Endothelial cell (in vitro differentiated cells): Measurements from ENCODE around the gene NMNAT1. TPM values are rescaled to one million over a fixed set of nuclear protein-coding genes. Genes with fewer than 3 reads are reported as not detected.
"Not testable (repeated sequence)": the region's sequence is repeated elsewhere in the genome, so short reads cannot be mapped to it uniquely, and the experiment has no call there.

Experiments
- DNase-seq: peaks from one replicate; pipeline ENCODE4 v3.0.0; 2021; ENCODE audit warnings: low spot score
- H3K27ac Mint-ChIP-seq: one replicate; pipeline ENCODE4 v1.8.0; 2021; ENCODE audit warnings: mixed read lengths, inconsistent platforms; ENCODE audit not compliant: unreplicated experiment
- H3K27me3 Mint-ChIP-seq: one replicate; pipeline ENCODE4 v1.8.0; 2021; ENCODE audit warnings: mild to moderate bottlenecking, moderate library complexity, mixed read lengths, inconsistent platforms; ENCODE audit not compliant: unreplicated experiment
- H3K36me3 Mint-ChIP-seq: one replicate; pipeline ENCODE4 v1.8.0; 2021; ENCODE audit warnings: mild to moderate bottlenecking, low read depth, mixed read lengths, inconsistent platforms; ENCODE audit not compliant: unreplicated experiment
- H3K4me1 Mint-ChIP-seq: one replicate; pipeline ENCODE4 v1.8.0; 2021; ENCODE audit warnings: mild to moderate bottlenecking, mixed read lengths, inconsistent platforms; ENCODE audit not compliant: unreplicated experiment
- H3K4me3 Mint-ChIP-seq: one replicate; pipeline ENCODE4 v1.8.0; 2021; ENCODE audit warnings: mild to moderate bottlenecking, mixed read lengths, inconsistent platforms; ENCODE audit not compliant: unreplicated experiment
- H3K9me3 Mint-ChIP-seq: one replicate; pipeline ENCODE4 v1.8.0; 2021; ENCODE audit warnings: mixed read lengths, inconsistent platforms; ENCODE audit not compliant: unreplicated experiment
- microRNA-seq: library from miRNA; unstranded; fragments of <30 nt; microRNA quantifications from one replicate; pipeline ENCODE4, GENCODE V29; 2020; ENCODE audit not compliant: unreplicated experiment
- total RNA-seq: library from RNA; stranded (reverse); fragmentation: NEBNext Ultra II Directional; extraction: Animal tissue kit (Norgen Biotek cat#: 25700); gene quantifications from one replicate; pipeline ENCODE4 v1.2.1, GENCODE V29; 2021; ENCODE audit not compliant: unreplicated experiment
- TF ChIP-seq, protein P1 (sequence below): fragments of 200-600 bp; sonication (generic); IDR thresholded peaks from one replicate; pipeline ENCODE4 v1.5.0; 2021; ENCODE audit warnings: antibody characterized with exemption; ENCODE audit not compliant: unreplicated experiment

Gene NMNAT1
- total RNA-seq, 1 donor from 2014 or later = 15.9 TPM

DNA sequence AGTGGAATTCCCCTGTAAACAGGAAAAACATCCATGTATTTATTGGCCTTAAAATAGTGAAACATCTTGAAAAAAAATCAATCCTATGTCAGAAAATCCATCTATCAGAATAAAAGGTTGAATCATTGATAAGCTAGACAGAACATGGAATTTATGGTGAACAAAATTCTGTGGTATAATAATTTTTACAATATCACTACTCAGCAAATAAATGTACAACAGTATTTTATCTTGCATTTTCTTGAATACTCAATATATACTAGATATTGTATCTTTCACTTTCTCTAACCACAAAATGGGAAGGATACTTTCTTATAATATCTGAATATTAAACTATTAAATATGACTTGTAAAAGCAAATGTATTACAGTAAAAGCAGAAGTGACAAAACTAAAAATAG, 83.8 kb downstream of the NMNAT1 start:
- TF ChIP-seq, protein P1, sequence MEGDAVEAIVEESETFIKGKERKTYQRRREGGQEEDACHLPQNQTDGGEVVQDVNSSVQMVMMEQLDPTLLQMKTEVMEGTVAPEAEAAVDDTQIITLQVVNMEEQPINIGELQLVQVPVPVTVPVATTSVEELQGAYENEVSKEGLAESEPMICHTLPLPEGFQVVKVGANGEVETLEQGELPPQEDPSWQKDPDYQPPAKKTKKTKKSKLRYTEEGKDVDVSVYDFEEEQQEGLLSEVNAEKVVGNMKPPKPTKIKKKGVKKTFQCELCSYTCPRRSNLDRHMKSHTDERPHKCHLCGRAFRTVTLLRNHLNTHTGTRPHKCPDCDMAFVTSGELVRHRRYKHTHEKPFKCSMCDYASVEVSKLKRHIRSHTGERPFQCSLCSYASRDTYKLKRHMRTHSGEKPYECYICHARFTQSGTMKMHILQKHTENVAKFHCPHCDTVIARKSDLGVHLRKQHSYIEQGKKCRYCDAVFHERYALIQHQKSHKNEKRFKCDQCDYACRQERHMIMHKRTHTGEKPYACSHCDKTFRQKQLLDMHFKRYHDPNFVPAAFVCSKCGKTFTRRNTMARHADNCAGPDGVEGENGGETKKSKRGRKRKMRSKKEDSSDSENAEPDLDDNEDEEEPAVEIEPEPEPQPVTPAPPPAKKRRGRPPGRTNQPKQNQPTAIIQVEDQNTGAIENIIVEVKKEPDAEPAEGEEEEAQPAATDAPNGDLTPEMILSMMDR = no peak
- no peak overlapping the region for H3K27ac Mint-ChIP-seq
- H3K27me3 Mint-ChIP-seq = peaks cover under 1% of the 10 kb centered on the region
- peaks cover under 1% of the 10 kb centered on the region for H3K4me1 Mint-ChIP-seq
- no peak overlapping the region for H3K4me3 Mint-ChIP-seq
- H3K36me3 Mint-ChIP-seq = peaks cover under 1% of the 10 kb centered on the region
- no peak for DNase-seq
- no peaks in the 10 kb centered on the region for H3K9me3 Mint-ChIP-seq

DNA sequence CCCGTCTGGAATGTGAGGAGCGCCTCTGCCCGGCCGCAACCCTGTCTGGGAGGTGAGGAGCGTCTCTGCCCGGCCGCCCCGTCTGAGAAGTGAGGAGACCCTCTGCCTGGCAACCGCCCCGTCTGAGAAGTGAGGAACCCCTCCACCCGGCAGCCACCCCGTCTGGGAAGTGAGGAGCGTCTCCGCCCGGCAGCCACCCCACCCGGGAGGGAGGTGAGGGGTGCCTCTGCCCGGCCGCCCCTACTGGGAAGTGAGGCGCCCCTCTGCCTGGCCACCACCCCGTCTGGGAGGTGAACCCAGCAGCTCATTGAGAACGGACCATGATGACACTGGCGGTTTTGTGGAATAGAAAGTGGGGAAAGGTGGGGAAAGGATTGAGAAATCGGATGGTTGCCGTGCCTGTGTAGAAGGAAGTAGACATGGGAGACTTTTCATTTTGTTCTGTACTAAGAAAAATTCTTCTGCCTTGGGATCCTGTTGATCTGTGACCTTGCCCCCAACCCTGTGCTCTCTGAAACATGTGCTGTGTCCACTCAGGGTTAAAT, 85.8 kb downstream of the NMNAT1 start:
- H3K27me3 Mint-ChIP-seq, H3K4me1 Mint-ChIP-seq, H3K4me3 Mint-ChIP-seq, H3K9me3 Mint-ChIP-seq, H3K36me3 Mint-ChIP-seq, H3K27ac Mint-ChIP-seq, DNase-seq: not testable (repeated sequence)

DNA sequence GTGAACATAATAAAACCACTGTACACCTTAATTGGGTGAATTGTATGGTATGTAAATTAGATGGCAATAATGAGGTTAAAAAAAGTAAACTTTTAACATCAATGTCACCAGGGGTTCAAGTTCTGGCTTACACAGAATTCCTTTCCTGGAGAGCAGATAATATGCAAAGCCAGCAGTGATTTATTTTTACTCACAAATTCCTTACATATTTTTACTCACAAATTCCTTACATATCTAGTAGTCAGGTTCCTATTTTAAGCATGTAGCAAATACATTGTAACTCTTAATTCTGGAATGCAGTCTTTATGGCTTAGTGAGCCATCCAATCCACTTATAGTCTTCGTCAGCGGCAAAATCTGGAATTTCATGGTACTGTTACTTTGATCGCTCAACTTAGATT, 88.2 kb downstream of the NMNAT1 start:
- H3K4me3 Mint-ChIP-seq = no peak overlapping the region
- TF ChIP-seq, protein P1 = no peak
- no peak overlapping the region for H3K27ac Mint-ChIP-seq
- no peaks in the 10 kb centered on the region for H3K9me3 Mint-ChIP-seq
- H3K36me3 Mint-ChIP-seq = peaks cover 4% of the 10 kb centered on the region
- no peak for DNase-seq
- peaks cover 3% of the 10 kb centered on the region for H3K27me3 Mint-ChIP-seq
- H3K4me1 Mint-ChIP-seq = peaks cover 13% of the 10 kb centered on the region

DNA sequence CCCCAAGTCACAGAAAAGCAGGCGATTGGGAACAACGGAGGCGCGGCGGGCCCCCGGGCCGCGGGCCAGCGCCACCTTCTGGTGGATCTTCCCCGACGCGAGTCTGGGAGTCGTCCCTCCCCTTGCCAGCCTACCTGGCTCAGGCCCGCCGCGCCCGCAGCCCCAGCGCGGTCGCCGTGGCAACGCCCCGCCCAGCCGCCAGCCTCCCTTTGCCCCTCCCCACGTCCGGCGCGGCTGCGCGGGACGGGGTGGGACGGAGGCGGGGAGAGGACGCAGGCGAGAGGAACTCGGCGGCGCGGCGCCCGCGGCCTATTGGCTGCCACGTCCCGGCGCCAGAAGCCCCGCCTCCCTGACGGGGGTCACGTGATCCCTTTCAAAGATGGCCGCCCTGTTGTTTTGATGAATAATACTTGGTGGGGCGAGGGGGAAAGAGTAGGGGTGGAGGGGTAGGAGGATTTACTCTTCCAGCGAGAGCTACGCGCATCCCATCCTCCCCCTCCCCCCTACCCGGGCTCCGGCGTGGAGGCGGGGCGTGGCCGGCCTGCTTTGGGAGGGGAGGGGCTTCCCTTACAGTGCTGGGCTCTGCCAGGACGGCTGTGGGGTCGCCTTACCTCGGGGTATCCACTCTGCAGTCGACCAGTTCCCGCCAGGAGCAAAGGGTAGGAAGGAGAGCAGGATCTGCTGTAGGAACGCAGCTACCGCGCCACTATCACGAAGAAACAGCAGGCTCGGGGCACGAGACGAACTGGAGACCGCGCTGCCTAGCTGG, 89.5 kb downstream of the NMNAT1 start, which contains the start of gene UBE4B:
TSS of gene UBE4B (plus strand) at position 369 of the 769 bp plus-strand sequence. CDS start 713 bp downstream, outside the sequence.
- TF ChIP-seq, protein P1 = peak; percentile 93
- Mint-ChIP-seq H3K27ac (peak within 1 kb of the TSS; percentile 97), H3K4me1 (peaks cover 13% of the 10 kb centered on the region), H3K27me3 (peaks cover 3% of the 10 kb centered on the region), H3K9me3 (no peaks in the 10 kb centered on the region), H3K36me3 (peaks cover 4% of the 10 kb centered on the region), H3K4me3 (peak within 1 kb of the TSS; percentile 91)
- peak; percentile 100 for DNase-seq

GRCh38 chr1:10033359-10033845, 90.1 kb downstream of the NMNAT1 start:
- peak; percentile 22 for DNase-seq
- TF ChIP-seq, protein P1 = no peak
- peaks cover 4% of the 10 kb centered on the region for H3K36me3 Mint-ChIP-seq
- H3K4me1 Mint-ChIP-seq = peaks cover 13% of the 10 kb centered on the region
- peak overlapping the region; percentile 67 for H3K27ac Mint-ChIP-seq
- H3K9me3 Mint-ChIP-seq = no peaks in the 10 kb centered on the region
- H3K27me3 Mint-ChIP-seq = peaks cover 3% of the 10 kb centered on the region
- peak overlapping the region; percentile 91 for H3K4me3 Mint-ChIP-seq

Small RNAs within 50 kb of the gene (microRNA-seq; reads per million reads assigned to microRNA genes)
- gene MIR5697 = 1.8 reads per million, percentile 27 among the genes with 10 or more reads in this experiment

Other genes starting within 250 kb of the NMNAT1 start
- gene CLSTN1, start 119.5 kb upstream of the NMNAT1 start, total RNA-seq = 84.8 TPM
- gene CTNNBIP1, start 33.2 kb upstream of the NMNAT1 start, total RNA-seq = 106 TPM
- 31.2 TPM for gene LZIC, start 84 bp upstream of the NMNAT1 start, total RNA-seq
- 0.92 TPM for gene RBP7, start 53.8 kb downstream of the NMNAT1 start, total RNA-seq
- gene UBE4B, start 89.5 kb downstream of the NMNAT1 start, total RNA-seq = 54.8 TPM